ENCODE measurements around the gene MBD1.

Gene MBD1

DNA sequence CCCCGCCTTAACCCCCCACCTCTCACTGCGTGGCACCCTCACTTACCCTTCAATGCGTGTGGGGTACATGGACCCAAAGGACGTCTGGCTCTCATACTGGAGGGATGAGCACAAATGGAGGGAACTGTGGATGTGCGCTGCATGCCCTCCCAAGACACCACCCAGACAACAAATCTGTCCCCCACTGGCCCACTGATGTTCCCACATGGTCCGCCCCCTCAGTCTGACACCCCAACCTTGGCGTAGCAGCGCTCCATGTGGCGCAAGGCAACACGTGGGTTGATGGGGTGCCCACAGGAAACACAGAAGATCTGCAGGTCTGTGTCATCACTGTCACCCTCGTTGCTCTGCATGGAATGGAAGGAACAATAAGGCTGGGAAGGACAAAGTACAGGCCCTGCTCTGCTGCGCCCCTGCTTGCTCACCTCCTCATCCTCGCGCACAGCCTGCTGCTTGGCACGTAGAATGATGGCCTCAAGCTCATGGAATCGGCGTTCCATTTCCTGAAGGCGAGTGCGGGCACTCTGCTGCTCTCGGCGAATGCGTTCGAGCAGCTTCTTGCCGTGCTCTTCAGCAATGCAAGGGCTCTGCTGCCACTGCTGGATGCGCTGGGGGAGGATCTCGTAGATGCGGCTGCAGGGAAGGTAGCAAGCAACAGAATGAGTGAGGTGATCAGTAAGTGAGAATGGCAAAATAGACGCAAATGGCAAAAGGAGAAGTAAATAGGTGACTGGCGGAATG is 2.3 kb upstream of the MBD1 start:
- no peak for ATAC-seq
- TF ChIP-seq, protein P1, sequence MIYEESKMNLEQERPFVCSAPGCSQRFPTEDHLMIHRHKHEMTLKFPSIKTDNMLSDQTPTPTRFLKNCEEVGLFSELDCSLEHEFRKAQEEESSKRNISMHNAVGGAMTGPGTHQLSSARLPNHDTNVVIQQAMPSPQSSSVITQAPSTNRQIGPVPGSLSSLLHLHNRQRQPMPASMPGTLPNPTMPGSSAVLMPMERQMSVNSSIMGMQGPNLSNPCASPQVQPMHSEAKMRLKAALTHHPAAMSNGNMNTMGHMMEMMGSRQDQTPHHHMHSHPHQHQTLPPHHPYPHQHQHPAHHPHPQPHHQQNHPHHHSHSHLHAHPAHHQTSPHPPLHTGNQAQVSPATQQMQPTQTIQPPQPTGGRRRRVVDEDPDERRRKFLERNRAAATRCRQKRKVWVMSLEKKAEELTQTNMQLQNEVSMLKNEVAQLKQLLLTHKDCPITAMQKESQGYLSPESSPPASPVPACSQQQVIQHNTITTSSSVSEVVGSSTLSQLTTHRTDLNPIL (CRISPR knock-in tag; IDR thresholded peaks at IDR 0.05; ENCODE audit: low read depth), result no peak
- TF ChIP-seq SNAI2 (CRISPR knock-in tag; IDR thresholded peaks at IDR 0.05), result no peak
- TF ChIP-seq ZNF8 (CRISPR knock-in tag; IDR thresholded peaks at IDR 0.05), result no peak
- no peak for TF ChIP-seq TOX (CRISPR knock-in tag; IDR thresholded peaks at IDR 0.05; ENCODE audit: borderline replicate concordance)
- TF ChIP-seq ZFP30 (CRISPR knock-in tag; IDR thresholded peaks at IDR 0.05), result no peak
- no peak for TF ChIP-seq ISL1 (CRISPR knock-in tag; IDR thresholded peaks at IDR 0.05)
- no peak for TF ChIP-seq PPARA (CRISPR knock-in tag; IDR thresholded peaks at IDR 0.05; ENCODE audit: borderline replicate concordance)
- no peak for TF ChIP-seq ZFP3 (CRISPR knock-in tag; IDR thresholded peaks at IDR 0.05)
- no peak for TF ChIP-seq OSR1 (CRISPR knock-in tag; IDR thresholded peaks at IDR 0.05)
- TF ChIP-seq ARNTL (CRISPR knock-in tag; IDR thresholded peaks at IDR 0.05; ENCODE audit: borderline replicate concordance, low read depth), result no peak
- TF ChIP-seq ESRRG (CRISPR knock-in tag; IDR thresholded peaks at IDR 0.05), result no peak

DNA sequence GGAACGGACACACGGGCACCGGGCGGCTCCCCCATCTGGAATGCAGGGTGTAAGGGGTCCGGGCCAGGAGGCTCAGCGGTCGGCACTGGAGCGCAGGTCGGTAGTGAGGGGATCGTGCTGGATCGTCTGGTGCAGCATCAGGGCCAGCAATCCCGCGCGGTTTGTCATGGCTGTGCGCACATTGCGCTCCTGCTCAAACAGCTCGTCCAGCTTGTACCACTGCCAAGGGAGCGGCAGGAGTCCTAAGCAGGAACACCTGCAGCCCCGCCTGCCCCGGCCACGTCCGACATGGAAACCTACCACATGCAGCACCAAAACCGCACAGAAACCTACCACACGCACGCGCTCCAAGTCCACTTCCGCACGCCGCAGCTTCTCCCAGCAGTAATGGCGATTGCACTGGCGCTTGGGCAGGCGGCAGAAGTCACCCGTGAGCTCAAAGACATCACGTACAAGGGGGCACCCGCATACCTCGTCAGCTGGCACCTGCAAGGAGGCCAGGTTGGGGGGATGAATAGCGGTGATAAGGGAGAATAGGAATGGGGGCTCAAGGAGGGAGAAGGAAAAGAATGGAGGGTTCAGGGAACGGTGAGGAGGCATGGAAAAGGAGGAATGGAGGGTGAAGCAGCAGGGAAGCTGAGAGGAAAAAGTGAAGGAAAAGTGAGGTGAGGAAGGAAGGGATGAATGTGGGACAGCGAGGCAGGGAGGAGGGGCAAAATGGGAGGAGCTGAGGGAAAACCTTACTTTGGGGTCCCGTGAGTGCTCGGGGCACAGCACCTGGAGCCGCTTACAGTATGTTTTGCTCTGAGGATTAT is 1.4 kb upstream of the MBD1 start:
- ATAC-seq, result no peak
- TF ChIP-seq ESRRG (CRISPR knock-in tag; IDR thresholded peaks at IDR 0.05) (no peak), ARNTL (CRISPR knock-in tag; IDR thresholded peaks at IDR 0.05; ENCODE audit: borderline replicate concordance, low read depth) (no peak)

DNA sequence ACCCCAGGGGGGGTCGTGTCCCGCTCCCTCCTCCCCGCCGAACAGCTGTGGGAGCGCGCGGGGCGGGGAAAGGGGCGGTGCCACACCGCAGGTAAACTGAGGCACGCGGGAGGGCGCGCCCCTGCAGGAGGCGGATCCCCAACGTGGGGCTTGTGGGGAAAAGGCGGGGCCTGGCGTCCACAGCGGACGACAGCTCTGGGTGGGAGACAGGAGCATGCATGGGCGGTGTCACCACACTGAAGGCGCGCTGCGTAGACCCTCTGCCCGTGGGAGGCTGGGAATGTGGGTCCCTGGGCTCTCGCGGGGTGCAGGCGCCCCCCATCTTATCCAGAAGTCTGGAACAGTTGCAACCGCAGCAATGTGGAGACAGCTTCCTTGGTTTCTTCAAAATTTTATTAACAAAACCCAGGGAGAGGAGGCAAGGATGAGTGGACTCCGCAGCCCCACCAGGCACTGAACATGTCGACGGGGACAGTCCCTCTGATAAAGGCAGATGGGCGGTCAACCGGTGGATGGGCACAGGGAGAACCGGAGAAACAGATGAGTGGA is 723 bp upstream of the MBD1 start:
- TF ChIP-seq TCF4 (CRISPR knock-in tag; IDR thresholded peaks at IDR 0.05; ENCODE audit: borderline replicate concordance), result no peak
- TF ChIP-seq ZFP30 (CRISPR knock-in tag; IDR thresholded peaks at IDR 0.05), result no peak
- TF ChIP-seq, protein P2, sequence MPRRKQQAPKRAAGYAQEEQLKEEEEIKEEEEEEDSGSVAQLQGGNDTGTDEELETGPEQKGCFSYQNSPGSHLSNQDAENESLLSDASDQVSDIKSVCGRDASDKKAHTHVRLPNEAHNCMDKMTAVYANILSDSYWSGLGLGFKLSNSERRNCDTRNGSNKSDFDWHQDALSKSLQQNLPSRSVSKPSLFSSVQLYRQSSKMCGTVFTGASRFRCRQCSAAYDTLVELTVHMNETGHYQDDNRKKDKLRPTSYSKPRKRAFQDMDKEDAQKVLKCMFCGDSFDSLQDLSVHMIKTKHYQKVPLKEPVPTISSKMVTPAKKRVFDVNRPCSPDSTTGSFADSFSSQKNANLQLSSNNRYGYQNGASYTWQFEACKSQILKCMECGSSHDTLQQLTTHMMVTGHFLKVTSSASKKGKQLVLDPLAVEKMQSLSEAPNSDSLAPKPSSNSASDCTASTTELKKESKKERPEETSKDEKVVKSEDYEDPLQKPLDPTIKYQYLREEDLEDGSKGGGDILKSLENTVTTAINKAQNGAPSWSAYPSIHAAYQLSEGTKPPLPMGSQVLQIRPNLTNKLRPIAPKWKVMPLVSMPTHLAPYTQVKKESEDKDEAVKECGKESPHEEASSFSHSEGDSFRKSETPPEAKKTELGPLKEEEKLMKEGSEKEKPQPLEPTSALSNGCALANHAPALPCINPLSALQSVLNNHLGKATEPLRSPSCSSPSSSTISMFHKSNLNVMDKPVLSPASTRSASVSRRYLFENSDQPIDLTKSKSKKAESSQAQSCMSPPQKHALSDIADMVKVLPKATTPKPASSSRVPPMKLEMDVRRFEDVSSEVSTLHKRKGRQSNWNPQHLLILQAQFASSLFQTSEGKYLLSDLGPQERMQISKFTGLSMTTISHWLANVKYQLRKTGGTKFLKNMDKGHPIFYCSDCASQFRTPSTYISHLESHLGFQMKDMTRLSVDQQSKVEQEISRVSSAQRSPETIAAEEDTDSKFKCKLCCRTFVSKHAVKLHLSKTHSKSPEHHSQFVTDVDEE (CRISPR knock-in tag; IDR thresholded peaks at IDR 0.05), result no peak
- no peak for TF ChIP-seq ZFP3 (CRISPR knock-in tag; IDR thresholded peaks at IDR 0.05)
- no peak for TF ChIP-seq BACH2 (CRISPR knock-in tag; IDR thresholded peaks at IDR 0.05; ENCODE audit: borderline replicate concordance)
- TF ChIP-seq, protein P1 (CRISPR knock-in tag; IDR thresholded peaks at IDR 0.05; ENCODE audit: low read depth), result no peak
- ATAC-seq, result no peak

DNA sequence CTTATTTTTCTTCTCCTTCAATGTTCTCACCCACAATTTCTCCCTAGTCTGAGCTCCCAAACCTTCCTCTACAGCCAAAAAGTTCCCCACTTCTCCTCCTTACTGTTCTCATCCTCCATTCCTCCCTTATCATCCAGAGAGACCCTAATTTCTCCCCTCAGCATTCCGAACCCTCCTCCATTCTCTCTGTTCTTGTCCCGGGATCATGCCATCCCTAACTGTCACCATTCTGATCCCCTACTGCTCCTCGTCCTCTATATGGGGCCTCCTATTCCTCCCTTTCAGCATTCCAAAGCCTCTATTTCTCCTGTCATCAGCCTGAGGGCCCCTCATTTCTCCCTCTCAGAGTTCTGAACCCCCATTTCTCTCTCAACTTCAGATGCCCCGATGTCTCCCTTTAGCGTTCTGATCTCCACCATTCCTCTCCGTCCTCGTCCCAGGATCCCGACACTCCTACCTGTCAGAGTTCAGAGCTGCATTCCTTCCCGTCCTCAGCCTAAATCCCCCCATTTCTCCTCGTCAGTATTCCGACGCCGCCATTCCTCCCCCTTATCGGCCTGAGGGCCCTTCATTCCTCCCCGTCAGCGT is 522 bp downstream of the MBD1 start:
- no peak for ATAC-seq
- TF ChIP-seq TOX (CRISPR knock-in tag; IDR thresholded peaks at IDR 0.05; ENCODE audit: borderline replicate concordance), result no peak
- TF ChIP-seq RARB (CRISPR knock-in tag; IDR thresholded peaks at IDR 0.05), result no peak
- TF ChIP-seq CSDC2 (CRISPR knock-in tag; IDR thresholded peaks at IDR 0.05), result no peak
- no peak for TF ChIP-seq ZFP3 (CRISPR knock-in tag; IDR thresholded peaks at IDR 0.05)
- no peak for TF ChIP-seq ZNF70 (CRISPR knock-in tag; IDR thresholded peaks at IDR 0.05)
- TF ChIP-seq TCF4 (CRISPR knock-in tag; IDR thresholded peaks at IDR 0.05; ENCODE audit: borderline replicate concordance), result no peak
- no peak for TF ChIP-seq ZC3H10 (CRISPR knock-in tag; IDR thresholded peaks at IDR 0.05)
- TF ChIP-seq, protein P1 (CRISPR knock-in tag; IDR thresholded peaks at IDR 0.05; ENCODE audit: low read depth), result no peak
- no peak for TF ChIP-seq PPARA (CRISPR knock-in tag; IDR thresholded peaks at IDR 0.05; ENCODE audit: borderline replicate concordance)
- TF ChIP-seq, protein P3, sequence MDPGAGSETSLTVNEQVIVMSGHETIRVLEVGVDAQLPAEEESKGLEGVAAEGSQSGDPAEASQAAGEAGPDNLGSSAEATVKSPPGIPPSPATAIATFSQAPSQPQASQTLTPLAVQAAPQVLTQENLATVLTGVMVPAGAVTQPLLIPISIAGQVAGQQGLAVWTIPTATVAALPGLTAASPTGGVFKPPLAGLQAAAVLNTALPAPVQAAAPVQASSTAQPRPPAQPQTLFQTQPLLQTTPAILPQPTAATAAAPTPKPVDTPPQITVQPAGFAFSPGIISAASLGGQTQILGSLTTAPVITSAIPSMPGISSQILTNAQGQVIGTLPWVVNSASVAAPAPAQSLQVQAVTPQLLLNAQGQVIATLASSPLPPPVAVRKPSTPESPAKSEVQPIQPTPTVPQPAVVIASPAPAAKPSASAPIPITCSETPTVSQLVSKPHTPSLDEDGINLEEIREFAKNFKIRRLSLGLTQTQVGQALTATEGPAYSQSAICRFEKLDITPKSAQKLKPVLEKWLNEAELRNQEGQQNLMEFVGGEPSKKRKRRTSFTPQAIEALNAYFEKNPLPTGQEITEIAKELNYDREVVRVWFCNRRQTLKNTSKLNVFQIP (CRISPR knock-in tag; IDR thresholded peaks at IDR 0.05; ENCODE audit: borderline replicate concordance, low read depth), result no peak
- TF ChIP-seq, protein P2 (CRISPR knock-in tag; IDR thresholded peaks at IDR 0.05), result no peak
- no peak for TF ChIP-seq GLIS3 (CRISPR knock-in tag; IDR thresholded peaks at IDR 0.05)
- TF ChIP-seq ESRRG (CRISPR knock-in tag; IDR thresholded peaks at IDR 0.05), result no peak
- no peak for TF ChIP-seq SNAI2 (CRISPR knock-in tag; IDR thresholded peaks at IDR 0.05)

All from SK-N-SH treated with all-trans-retinoic acid at 6 μM for 48 hours (cell line).